Small intestine (tissue), 7 donors: ENCODE measurements around the gene TFAP2B. TPM values are rescaled to one million over a fixed set of nuclear protein-coding genes. Genes with fewer than 3 reads are reported as not detected.

Experiments
- DNase-seq, 2 donors: peaks; one replicate each; pipeline versions ENCODE4 v3.0.0 to v3.0.0-alpha.2; 2013
- FAIRE-seq: peaks from 2 replicates; lab custom pipeline; 2012; peaks lifted over from hg19 to GRCh38; lab: Jason Lieb, UNC
- H3K27ac ChIP-seq, 3 donors: one replicate each; pipeline ENCODE4 v1.5.1; 2013; ENCODE audit warnings: low read length in 2 of 3, mild to moderate bottlenecking in 2 of 3, control low read depth in 1 of 3, inconsistent platforms in 1 of 3, low read depth in 1 of 3, moderate library complexity in 1 of 3
- H3K27me3 ChIP-seq, 3 donors: one replicate each; pipeline ENCODE4 v1.6.1; 2013; ENCODE audit warnings: low read length in 3 of 3, inconsistent platforms in 1 of 3; ENCODE audit not compliant: control insufficient read depth in 3 of 3, insufficient read depth in 3 of 3
- H3K36me3 ChIP-seq, 3 donors: one replicate each; pipeline ENCODE4 v1.6.1; 2013; ENCODE audit warnings: low read length in 3 of 3, inconsistent platforms in 1 of 3, low read depth in 1 of 3, mild to moderate bottlenecking in 1 of 3, moderate library complexity in 1 of 3; ENCODE audit not compliant: control insufficient read depth in 3 of 3, insufficient read depth in 2 of 3
- H3K4me1 ChIP-seq, 3 donors: one replicate each; pipeline ENCODE4 v1.6.1; 2013; ENCODE audit warnings: low read length in 2 of 3, inconsistent platforms in 1 of 3, low read depth in 1 of 3, mild to moderate bottlenecking in 1 of 3, moderate library complexity in 1 of 3; ENCODE audit not compliant: control insufficient read depth in 3 of 3, insufficient read depth in 2 of 3
- H3K4me3 ChIP-seq, 3 donors: one replicate each; pipeline ENCODE4 v1.5.1; 2013; ENCODE audit warnings: low read length in 3 of 3, control low read depth in 1 of 3, inconsistent platforms in 1 of 3, low read depth in 1 of 3, mild to moderate bottlenecking in 1 of 3, moderate library complexity in 1 of 3
- H3K9me3 ChIP-seq, 2 donors: one replicate each; pipeline ENCODE4 v1.6.1; 2013; ENCODE audit warnings: low read depth in 1 of 2, low read length in 1 of 2; ENCODE audit not compliant: control insufficient read depth in 2 of 2, insufficient read depth in 1 of 2
- WGBS, 3 donors: extraction: QIAGEN DNeasy Blood & Tissue Kit; methylation state at CpG; one replicate each; pipeline ENCODE4 v1.1.7; 2013; 5-methylcytosine and 5-hydroxymethylcytosine counted together
- polyA plus RNA-seq, 4 donors: library from polyadenylated mRNA; stranded (reverse) in 3 of 4; unstranded in 1 of 4; fragments of 200-250 nt in 3 of 4; fragments of 120-200 nt in 1 of 4; gene quantifications; one replicate each; pipeline versions ENCODE4 v1.2.1 to v1.2.3, GENCODE V29; 2013
- donor health status: healthy with polysubstance abuse.
- donor health status: control.
- donor health status: control.
- donor health status: Bipolar disorder and iron deficiency.
- donor health status: healthy.

Gene TFAP2B
- polyA plus RNA-seq, 4 donors = not detected

DNA sequence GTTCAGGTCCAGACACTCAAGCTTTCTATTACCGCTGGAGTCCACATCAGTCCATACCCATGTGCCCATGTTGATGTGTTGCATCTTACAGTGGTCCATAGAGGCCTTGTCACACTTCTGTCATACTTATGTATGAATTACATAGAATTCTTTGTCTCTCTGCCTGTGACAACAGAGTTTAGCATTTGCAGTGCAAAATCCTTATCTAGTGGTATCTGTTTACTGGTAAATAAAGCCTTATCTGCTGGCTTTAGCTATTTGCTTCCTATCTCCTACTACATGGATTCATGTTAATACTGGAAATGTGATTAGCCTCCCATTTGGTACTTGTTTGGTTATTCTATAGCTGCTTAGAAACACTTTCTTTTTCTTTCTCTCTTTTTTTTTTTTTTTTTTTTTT is 49.8 kb downstream of the TFAP2B start:
- Histone ChIP-seq H3K4me3 (no peak overlapping the region), H3K4me1 (no peaks in the 10 kb centered on the region), H3K36me3 (no peaks in the 10 kb centered on the region), H3K9me3 (no peaks in the 10 kb centered on the region), H3K27me3 (no peaks in the 10 kb centered on the region), H3K27ac (no peak overlapping the region)
- DNase-seq = no peak
- no peak for FAIRE-seq
- WGBS, 3 donors = 83 to 100% (median 97%) methylated on average over 1 of the region's 1 CpG

DNA sequence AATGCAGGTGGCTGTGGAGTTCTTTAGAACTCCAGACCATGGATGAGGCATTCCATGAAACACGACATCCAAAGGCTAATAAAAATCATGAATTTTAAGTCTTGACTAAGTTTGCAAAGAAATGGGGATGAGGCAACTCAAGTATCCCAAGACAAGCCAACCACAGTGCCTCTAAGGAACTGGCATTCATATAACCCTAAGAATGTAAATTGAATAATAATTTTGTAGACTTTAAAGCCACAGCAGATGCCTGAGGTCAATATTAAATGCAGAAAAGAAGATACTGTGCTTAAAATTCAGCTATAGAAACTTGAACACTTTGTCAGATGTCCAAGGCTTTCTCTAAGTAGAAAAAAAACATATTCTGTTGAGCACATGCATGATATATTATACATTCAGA is 54.5 kb downstream of the TFAP2B start:
- FAIRE-seq = no peak
- Histone ChIP-seq H3K36me3 (no peaks in the 10 kb centered on the region), H3K27me3 (no peaks in the 10 kb centered on the region), H3K27ac (no peak overlapping the region), H3K4me3 (no peak overlapping the region), H3K4me1 (no peaks in the 10 kb centered on the region), H3K9me3 (no peaks in the 10 kb centered on the region)
- DNase-seq = no peak
- WGBS, 3 donors = 57 to 75% (median 72%) methylated on average over 1 of the region's 1 CpG

DNA sequence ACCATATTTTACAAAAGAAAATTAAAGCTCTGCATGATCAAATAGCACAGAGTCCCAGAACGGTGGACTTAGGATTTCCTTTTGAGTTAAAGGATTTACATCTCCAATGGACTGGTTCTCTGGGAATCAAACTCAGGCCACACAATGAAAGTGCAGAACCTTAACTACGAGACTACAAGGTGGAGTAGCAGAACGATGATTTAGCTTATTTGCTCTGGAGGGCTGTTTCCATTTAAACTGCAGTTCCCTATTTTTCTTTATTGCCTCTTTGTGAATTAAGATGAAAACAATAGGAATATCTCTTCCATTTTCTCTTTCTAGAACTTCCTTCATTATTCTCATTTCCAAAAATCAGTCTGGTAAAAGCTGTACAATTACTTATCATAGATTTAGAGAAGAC is 65.7 kb downstream of the TFAP2B start:
- FAIRE-seq = no peak
- H3K27me3 ChIP-seq = no peaks in the 10 kb centered on the region
- H3K4me1 ChIP-seq = no peaks in the 10 kb centered on the region
- no peak for DNase-seq
- no peak overlapping the region for H3K27ac ChIP-seq
- H3K36me3 ChIP-seq = no peaks in the 10 kb centered on the region
- H3K4me3 ChIP-seq = no peak overlapping the region
- no peaks in the 10 kb centered on the region for H3K9me3 ChIP-seq
- WGBS, 3 donors = 55 to 57% (median 56%) methylated on average over 3 of the region's 3 CpGs

DNA sequence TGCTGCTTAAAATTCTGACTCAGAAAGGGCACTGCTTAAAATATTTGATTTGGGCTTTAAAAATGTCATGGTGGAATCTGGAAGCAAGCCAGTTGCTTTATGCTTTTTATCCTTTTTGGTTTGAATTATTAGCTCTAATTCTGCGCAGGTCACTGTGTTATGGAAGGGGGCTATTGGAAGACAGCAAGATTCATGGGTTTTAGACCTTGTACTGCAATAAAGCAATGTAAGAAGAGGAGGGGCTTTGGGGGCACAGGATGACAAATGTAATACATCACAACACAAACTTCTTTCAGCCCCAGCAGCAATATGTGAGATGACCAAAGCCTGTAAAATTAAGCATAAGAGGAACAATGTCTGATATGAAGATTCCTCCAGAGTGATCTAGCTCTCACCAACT is 68.4 kb downstream of the TFAP2B start:
- DNase-seq (no peak), FAIRE-seq (no peak)
- no peak overlapping the region for H3K27ac ChIP-seq
- WGBS, 3 donors = 83 to 89% (median 85%) methylated on average over 1 of the region's 1 CpG
- no peaks in the 10 kb centered on the region for H3K36me3 ChIP-seq
- H3K4me1 ChIP-seq = no peaks in the 10 kb centered on the region
- no peaks in the 10 kb centered on the region for H3K27me3 ChIP-seq
- H3K4me3 ChIP-seq = no peak overlapping the region
- no peaks in the 10 kb centered on the region for H3K9me3 ChIP-seq

DNA sequence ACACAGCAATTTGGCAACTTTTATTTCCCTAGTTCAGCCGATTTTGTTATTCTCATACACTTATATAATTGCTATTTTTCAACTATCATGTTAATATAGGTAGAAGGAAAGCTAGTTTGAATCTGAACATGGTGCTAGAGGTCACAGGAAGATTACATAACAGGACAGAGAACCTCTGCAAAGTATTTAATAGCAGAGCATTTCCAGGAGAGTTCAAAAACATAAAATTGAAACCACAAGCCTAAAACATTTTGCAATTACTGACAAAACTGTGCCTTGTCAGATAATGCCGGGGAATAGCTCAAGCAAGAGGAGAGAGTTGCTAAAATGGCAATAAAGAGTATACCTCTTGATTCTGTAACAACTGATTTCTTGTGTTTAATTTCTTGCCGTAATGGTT is 70.8 kb downstream of the TFAP2B start:
- DNase-seq (no peak), FAIRE-seq (no peak)
- Histone ChIP-seq H3K9me3 (no peaks in the 10 kb centered on the region), H3K36me3 (no peaks in the 10 kb centered on the region), H3K27me3 (no peaks in the 10 kb centered on the region), H3K4me3 (no peak overlapping the region), H3K27ac (no peak overlapping the region), H3K4me1 (no peaks in the 10 kb centered on the region)
- 68 to 80% (median 70%) methylated on average over 3 of the region's 3 CpGs for WGBS, 3 donors

DNA sequence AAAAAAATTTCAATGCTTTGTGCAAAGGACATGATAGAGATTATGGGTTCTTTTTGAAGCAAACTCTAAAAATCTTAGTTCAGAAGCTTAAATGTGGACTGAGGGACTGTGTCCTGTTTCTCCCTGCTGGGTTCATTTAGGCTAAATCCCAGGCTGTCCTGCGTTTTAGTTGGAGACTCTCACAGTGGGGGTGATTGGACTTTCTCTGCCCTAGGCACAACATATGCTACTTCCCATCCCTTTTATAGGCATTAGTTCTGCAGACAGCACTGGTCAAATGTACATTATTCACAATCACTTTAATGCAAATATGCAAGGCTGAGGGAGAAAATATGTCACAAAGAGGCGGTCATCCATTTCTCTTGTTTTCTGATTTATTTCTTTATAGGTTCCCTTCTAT is 71.3 kb downstream of the TFAP2B start:
- H3K27ac ChIP-seq = no peak overlapping the region
- H3K36me3 ChIP-seq = no peaks in the 10 kb centered on the region
- FAIRE-seq (no peak), DNase-seq (no peak)
- no peaks in the 10 kb centered on the region for H3K9me3 ChIP-seq
- WGBS, 3 donors = 42 to 61% (median 55%) methylated on average over 2 of the region's 2 CpGs
- no peak overlapping the region for H3K4me3 ChIP-seq
- H3K27me3 ChIP-seq = no peaks in the 10 kb centered on the region
- H3K4me1 ChIP-seq = no peaks in the 10 kb centered on the region

DNA sequence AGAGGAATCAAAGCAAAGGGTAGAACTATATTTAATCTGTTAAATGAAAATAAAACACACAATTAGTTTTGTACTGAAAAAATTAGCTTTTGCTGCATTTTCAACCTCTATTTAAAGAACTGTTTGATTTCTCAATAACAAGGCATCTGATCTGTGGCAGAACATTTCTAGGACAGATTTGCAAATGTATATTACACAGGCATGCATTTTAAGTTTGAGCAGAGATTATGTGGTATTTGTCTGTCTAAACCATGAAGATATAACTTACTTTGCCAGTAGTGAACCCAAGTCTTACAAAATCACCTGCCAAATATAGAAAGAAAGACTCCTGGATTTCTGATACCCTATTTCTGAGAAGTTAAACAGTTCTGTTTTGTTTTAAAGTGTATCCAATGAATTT is 71.9 kb downstream of the TFAP2B start:
- FAIRE-seq (no peak), DNase-seq (no peak)
- Histone ChIP-seq H3K27me3 (no peaks in the 10 kb centered on the region), H3K4me1 (no peaks in the 10 kb centered on the region), H3K4me3 (no peak overlapping the region), H3K27ac (no peak overlapping the region), H3K36me3 (no peaks in the 10 kb centered on the region), H3K9me3 (no peaks in the 10 kb centered on the region)

DNA sequence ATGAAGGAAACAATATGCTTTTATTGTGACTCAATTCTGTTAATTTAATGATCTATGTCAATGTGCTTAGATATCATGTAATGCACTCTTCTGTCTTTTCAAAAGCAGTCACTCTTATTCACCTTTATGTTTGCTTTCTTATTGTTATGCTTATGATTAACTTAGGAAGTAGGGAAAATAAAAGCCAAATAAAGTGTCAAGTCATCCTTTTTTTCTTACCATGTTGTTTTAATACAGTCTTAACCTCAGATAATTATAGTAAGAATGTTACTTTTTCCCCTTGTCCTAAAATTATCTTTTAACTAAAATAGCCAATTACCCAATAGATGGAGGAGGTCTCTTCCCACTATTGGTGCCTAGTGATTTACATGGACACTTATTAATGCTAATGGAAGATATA is 72.6 kb downstream of the TFAP2B start:
- FAIRE-seq (no peak), DNase-seq (no peak)

More for the DNA sequence above, 72.6 kb downstream of the TFAP2B start:
- Histone ChIP-seq H3K36me3 (no peaks in the 10 kb centered on the region), H3K27me3 (no peaks in the 10 kb centered on the region), H3K9me3 (no peaks in the 10 kb centered on the region), H3K4me1 (no peaks in the 10 kb centered on the region), H3K27ac (no peak overlapping the region), H3K4me3 (no peak overlapping the region)
